Measurements from ENCODE around the gene DTX3. TPM values are rescaled to one million over a fixed set of nuclear protein-coding genes. Genes with fewer than 3 reads are reported as not detected.

DTX3 gene
- polyA plus RNA-seq, 3 donors: 0.08 to 1.3 TPM; not detected in 1

DNA sequence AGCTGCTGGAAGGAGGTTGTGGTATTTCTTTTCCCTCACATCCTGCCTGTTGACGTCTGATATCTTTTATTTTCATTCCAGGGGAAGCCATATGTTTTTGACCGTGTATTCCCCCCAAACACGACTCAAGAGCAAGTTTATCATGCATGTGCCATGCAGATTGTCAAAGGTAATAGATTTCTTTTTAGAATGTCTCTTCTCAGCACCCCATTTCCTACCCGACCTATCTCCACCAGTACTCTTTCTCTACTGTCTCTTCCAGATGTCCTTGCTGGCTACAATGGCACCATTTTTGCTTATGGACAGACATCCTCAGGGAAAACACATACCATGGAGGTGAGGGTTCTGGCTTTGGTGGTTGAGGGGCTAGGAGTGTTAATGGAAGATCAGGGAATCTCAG is 41.3 kb upstream of the DTX3 start:
- H3K9ac ChIP-seq (ENCODE audit: insufficient read depth, low read length, poor library complexity, severe bottlenecking): no peak overlapping the region
- no peak overlapping the region for H3K27ac ChIP-seq (ENCODE audit: low read depth in 1 of 2, low read length in 2 of 2)
- DNase-seq: no peak
- H3K4me1 ChIP-seq (ENCODE audit: control insufficient read depth in 1 of 2, insufficient read depth in 2 of 2, low read length in 2 of 2): no peaks in the 10 kb centered on the region
- no peak overlapping the region for H3K4me2 ChIP-seq (replicated peaks; ENCODE audit: extremely low read depth, low read length, poor library complexity, severe bottlenecking)
- H3K79me2 ChIP-seq (ENCODE audit: insufficient read depth, low read length): no peaks in the 10 kb centered on the region
- WGBS (ENCODE audit: insufficient coverage): no CpG with 5 or more reads among the region's 4 CpGs
- intact Hi-C loops (cut with micrococcal nuclease): no loop called here
- H3K36me3 ChIP-seq (replicated peaks in 1 of 2; ENCODE audit: control insufficient read depth in 1 of 2, insufficient read depth in 2 of 2, low read length in 2 of 2): no peaks in the 10 kb centered on the region
- Mint-ChIP-seq H3K27ac (no peak overlapping the region), H3K4me3 (no peak overlapping the region), H3K4me1 (no peaks in the 10 kb centered on the region), H3K27me3 (ENCODE audit: low read depth in 3 of 3) (peaks cover 16 to 27% (median 27%) of the 10 kb centered on the region in 3 donors), H3K9me3 (peaks cover 0 to 2% (median 0%) of the 10 kb centered on the region in 7 donors), H3K36me3 (no peaks in the 10 kb centered on the region)
- no peaks in the 10 kb centered on the region for H3K9me3 ChIP-seq (replicated peaks in 1 of 2; ENCODE audit: control insufficient read depth in 1 of 2, insufficient read depth in 1 of 2, low read length in 2 of 2)
- peaks cover 0 to 10% of the 10 kb centered on the region in 2 donors for H3K27me3 ChIP-seq (ENCODE audit: control insufficient read depth in 2 of 2, insufficient read depth in 2 of 2, low read length in 2 of 2)
- H4K20me1 ChIP-seq (ENCODE audit: insufficient read depth, low read length): no peaks in the 10 kb centered on the region
- no peak overlapping the region for H3K4me3 ChIP-seq (replicated peaks in 1 of 3; ENCODE audit: low read depth in 2 of 3, low read length in 3 of 3)
- no peak for TF ChIP-seq CTCF (IDR thresholded peaks at IDR 0.05)
- no peak overlapping the region for H2AFZ ChIP-seq (ENCODE audit: insufficient read depth, low read depth, low read length, poor library complexity, severe bottlenecking)

- 82% methylated on average over 1 of the region's 7 CpGs for WGBS (ENCODE audit: insufficient coverage)
- intact Hi-C loops (cut with micrococcal nuclease): no loop called here
- H3K27me3 Mint-ChIP-seq (ENCODE audit: low read depth in 3 of 3): peaks cover 16 to 27% (median 25%) of the 10 kb centered on the region in 3 donors
- no peaks in the 10 kb centered on the region for H4K20me1 ChIP-seq (ENCODE audit: insufficient read depth, low read length)
- H3K27ac Mint-ChIP-seq: peak overlapping the region in 1 of 7 donors; percentile 16
- no peak for DNase-seq
- H3K79me2 ChIP-seq (ENCODE audit: insufficient read depth, low read length): no peaks in the 10 kb centered on the region
- no peaks in the 10 kb centered on the region for H3K9me3 ChIP-seq (replicated peaks in 1 of 2; ENCODE audit: control insufficient read depth in 1 of 2, insufficient read depth in 1 of 2, low read length in 2 of 2)
- no peak overlapping the region for H3K9ac ChIP-seq (ENCODE audit: insufficient read depth, low read length, poor library complexity, severe bottlenecking)
- H3K4me1 Mint-ChIP-seq: no peaks in the 10 kb centered on the region
- H2AFZ ChIP-seq (ENCODE audit: insufficient read depth, low read depth, low read length, poor library complexity, severe bottlenecking): no peak overlapping the region
- H3K4me2 ChIP-seq (replicated peaks; ENCODE audit: extremely low read depth, low read length, poor library complexity, severe bottlenecking): no peak overlapping the region
- no peak overlapping the region for H3K4me3 ChIP-seq (replicated peaks in 1 of 3; ENCODE audit: low read depth in 2 of 3, low read length in 3 of 3)
- peaks cover 0 to 10% of the 10 kb centered on the region in 2 donors for H3K27me3 ChIP-seq (ENCODE audit: control insufficient read depth in 2 of 2, insufficient read depth in 2 of 2, low read length in 2 of 2)
- H3K9me3 Mint-ChIP-seq: peaks cover 0 to 2% (median 0%) of the 10 kb centered on the region in 7 donors
- H3K36me3 Mint-ChIP-seq: no peaks in the 10 kb centered on the region
- H3K36me3 ChIP-seq (replicated peaks in 1 of 2; ENCODE audit: control insufficient read depth in 1 of 2, insufficient read depth in 2 of 2, low read length in 2 of 2): no peaks in the 10 kb centered on the region
- peak overlapping the region in 1 of 2 donors; percentile 8 for H3K4me3 Mint-ChIP-seq
- no peaks in the 10 kb centered on the region for H3K4me1 ChIP-seq (ENCODE audit: control insufficient read depth in 1 of 2, insufficient read depth in 2 of 2, low read length in 2 of 2)
- H3K27ac ChIP-seq (ENCODE audit: low read depth in 1 of 2, low read length in 2 of 2): no peak overlapping the region
- no peak for TF ChIP-seq CTCF (IDR thresholded peaks at IDR 0.05)
These were observed 40.4 kb upstream of the DTX3 start for GRCh38 chr12:57564178-57564740.
